IMR-90 (cell line): Measurements from ENCODE around the gene ACTN2. TPM values are rescaled to one million over a fixed set of nuclear protein-coding genes. Genes with fewer than 3 reads are reported as not detected.

ENCODE experiments used
- ATAC-seq: fragments of 200-7000 bp; cut with Tn5 transposase; 2 replicates; pipeline ENCODE4 v1.9.1; 2020; ENCODE audit warnings: low read depth, mild to moderate bottlenecking, moderate library complexity
- BruUV-seq: library from RNA; stranded (reverse); fragments of 400-500 nt; replicated peaks from 2 replicates; lab custom pipeline; 2021; lab: Mats Ljungman, UMichigan
- CTCF ChIA-PET: fragments of 300-600 bp; formaldehyde crosslinking; extraction: SDS; loops from one replicate; lab custom pipeline; 2021; ENCODE audit warnings: antibody characterized with exemption; lab: Yijun Ruan, JAX
- POLR2A ChIA-PET: fragments of 300-600 bp; sonication (Branson Sonifier 250); formaldehyde crosslinking; loops from one replicate; lab custom pipeline; 2022; ENCODE audit warnings: antibody characterized with exemption; ENCODE audit not compliant: unreplicated experiment; lab: Charles Lee
- DNase-seq: peaks from one replicate; pipeline ENCODE4 v3.0.0; 2013
- H2AFZ ChIP-seq: replicated peaks from 2 replicates; pipeline ENCODE3; 2013; ENCODE audit warnings: low read length, mild to moderate bottlenecking; ENCODE audit not compliant: poor library complexity
- H2AK5ac ChIP-seq: 2 replicates; pipeline ENCODE4 v1.6.1; 2013; ENCODE audit warnings: low read depth, low read length, inconsistent platforms
- H2AK9ac ChIP-seq: replicated peaks from 2 replicates; pipeline ENCODE3; 2013; ENCODE audit warnings: mild to moderate bottlenecking, low read depth, low read length, moderate library complexity; ENCODE audit not compliant: poor library complexity
- H2BK120ac ChIP-seq: 2 replicates; pipeline ENCODE4 v1.6.1; 2013; ENCODE audit warnings: low read depth, low read length, inconsistent platforms
- H2BK15ac ChIP-seq: 3 replicates; pipeline ENCODE4 v1.6.1; 2013; ENCODE audit warnings: low read depth, low read length, inconsistent platforms
- H2BK20ac ChIP-seq: 2 replicates; pipeline ENCODE4 v1.6.1; 2013; ENCODE audit warnings: low read depth, mild to moderate bottlenecking, inconsistent platforms, low read length, moderate library complexity
- H2BK5ac ChIP-seq: 2 replicates; pipeline ENCODE4 v1.6.1; 2013; ENCODE audit warnings: mild to moderate bottlenecking, low read depth, low read length, inconsistent platforms; ENCODE audit not compliant: poor library complexity, severe bottlenecking
- H3K14ac ChIP-seq: replicated peaks from 2 replicates; pipeline ENCODE4 v1.6.1; 2013; ENCODE audit warnings: low read depth, low read length, inconsistent platforms
- H3K18ac ChIP-seq: 2 replicates; pipeline ENCODE4 v1.6.1; 2013; ENCODE audit warnings: low read depth, low read length, control low read depth
- H3K23ac ChIP-seq: 2 replicates; pipeline ENCODE4 v1.6.1; 2013; ENCODE audit warnings: low read depth, low read length, inconsistent platforms
- H3K27ac ChIP-seq: 2 replicates; pipeline ENCODE4 v1.5.1; 2013; ENCODE audit warnings: mild to moderate bottlenecking, control low read depth, low read length; ENCODE audit not compliant: insufficient read depth
- H3K27me3 ChIP-seq: 2 replicates; pipeline ENCODE4 v1.6.1; 2013; ENCODE audit warnings: low read length; ENCODE audit not compliant: control insufficient read depth, insufficient read depth
- H3K36me3 ChIP-seq: 2 replicates; pipeline ENCODE4 v1.6.1; 2013; ENCODE audit warnings: low read length, mixed read lengths; ENCODE audit not compliant: control insufficient read depth, insufficient read depth
- H3K4ac ChIP-seq: 2 replicates; pipeline ENCODE4 v1.6.1; 2013; ENCODE audit warnings: low read depth, low read length, inconsistent platforms
- H3K4me1 ChIP-seq: 2 replicates; pipeline ENCODE4 v1.6.1; 2013; ENCODE audit warnings: low read length, mixed read lengths; ENCODE audit not compliant: control insufficient read depth, insufficient read depth
- H3K4me2 ChIP-seq: 2 replicates; pipeline ENCODE4 v1.6.1; 2013; ENCODE audit warnings: low read depth, mild to moderate bottlenecking, control low read depth, low read length, moderate library complexity
- H3K4me3 ChIP-seq: 2 replicates; pipeline ENCODE4 v1.5.1; 2013; ENCODE audit warnings: low read depth, mild to moderate bottlenecking, control low read depth, low read length, moderate library complexity; ENCODE audit not compliant: insufficient read depth
- H3K56ac ChIP-seq: 2 replicates; pipeline ENCODE4 v1.6.1; 2013; ENCODE audit warnings: low read length, inconsistent platforms; ENCODE audit not compliant: insufficient read depth; ENCODE audit errors: extremely low read depth
- H3K79me1 ChIP-seq, 2 experiments: 2 replicates each; pipeline ENCODE4 v1.6.1; 2013; ENCODE audit warnings: low read length in 2 of 2, inconsistent platforms in 1 of 2, low read depth in 1 of 2
- H3K9ac ChIP-seq: 2 replicates; pipeline ENCODE4 v1.6.1; 2013; ENCODE audit warnings: low read depth, low read length, control low read depth
- H3K9me1 ChIP-seq: 2 replicates; pipeline ENCODE4 v1.6.1; 2013; ENCODE audit warnings: low read length, inconsistent platforms; ENCODE audit not compliant: insufficient read depth
- H3K9me3 ChIP-seq: 2 replicates; pipeline ENCODE4 v1.6.1; 2013; ENCODE audit warnings: low read length; ENCODE audit not compliant: control insufficient read depth, insufficient read depth
- H4K20me1 ChIP-seq: 2 replicates; pipeline ENCODE4 v1.6.1; 2013; ENCODE audit warnings: low read length, inconsistent platforms; ENCODE audit not compliant: insufficient read depth
- H4K5ac ChIP-seq: 2 replicates; pipeline ENCODE4 v1.6.1; 2013; ENCODE audit warnings: mild to moderate bottlenecking, low read depth, low read length, control low read depth
- H4K8ac ChIP-seq, 2 experiments: 2 replicates each; pipeline ENCODE4 v1.6.1; 2013; ENCODE audit warnings: low read depth in 2 of 2, low read length in 2 of 2, control low read depth in 1 of 2, inconsistent platforms in 1 of 2
- H4K91ac ChIP-seq: 2 replicates; pipeline ENCODE4 v1.6.1; 2013; ENCODE audit warnings: low read depth, low read length, inconsistent platforms; ENCODE audit not compliant: insufficient read depth
- NFE2L2 ChIP-seq: fragments of 150-350 bp; IDR thresholded peaks from 2 replicates; pipeline ENCODE4 v1.6.1; 2016; ENCODE audit warnings: low read depth, mild to moderate bottlenecking, low read length
- WGBS, 2 experiments: methylation state at CpG; one replicate each; pipeline versions ENCODE4 v1.1.5 to v1.1.7; 2013; ENCODE audit warnings: missing lambda C conversion rate in 2 of 2; ENCODE audit not compliant: insufficient read length in 1 of 2; ENCODE audit errors: extremely low coverage in 2 of 2; 5-methylcytosine and 5-hydroxymethylcytosine counted together
- dilution Hi-C: fragments of 300-500 bp; cut with HindIII; formaldehyde crosslinking; loops from one replicate; pipeline ENCODE4 v1.14.3; 2018; ENCODE audit warnings: low sequenced_read_pairs; ENCODE audit not compliant: unreplicated experiment
- in situ Hi-C: fragments of 300-500 bp; cut with MboI; formaldehyde crosslinking; loops from 3 replicates; pipeline ENCODE4 v1.14.3; 2019; ENCODE audit warnings: low sequenced_read_pairs, inconsistent platforms, mixed read lengths
- intact Hi-C: fragments of 100-400 bp; cut with micrococcal nuclease; formaldehyde crosslinking; loops from 2 replicates; pipeline ENCODE4 v1.10.0; 2022
- polyA plus RNA-seq, 3 experiments: library from polyadenylated mRNA; depleted of rRNA; stranded (reverse); fragments of >200 nt; gene quantifications; 2 replicates each; pipeline ENCODE4 v1.2.3, GENCODE V29; 2012; ENCODE audit warnings: low replicate concordance in 1 of 3
- total RNA-seq: library from RNA; depleted of rRNA; stranded (reverse); fragments of >200 nt; gene quantifications from 2 replicates; pipeline ENCODE4 v1.2.3, GENCODE V29; 2012

Gene ACTN2
- total and polyA plus RNA-seq, 2 of the 4 experiments (the other 2 are of a cell fraction) = under 0.01 TPM; not detected in 1

GRCh38 chr1:236767276-236767675 lies 81.0 kb downstream of the ACTN2 start:
- CTCF ChIA-PET = interaction anchor here (1.8 kb wide), 1 partner anchor 8 kb away, joined by 13 read pairs; no protein-coding TSS in a partner anchor

More at GRCh38 chr1:236767276-236767675, 81.0 kb downstream of the ACTN2 start:
- Histone ChIP-seq H3K36me3 (no peaks in the 10 kb centered on the region), H3K9me3 (no peaks in the 10 kb centered on the region), H2BK5ac (no peak overlapping the region), H4K91ac (no peak overlapping the region), H3K9me1 (no peaks in the 10 kb centered on the region), H3K27ac (no peak overlapping the region), H2AFZ (no peak overlapping the region), H3K23ac (no peak overlapping the region), H2BK15ac (no peak overlapping the region), H4K8ac (no peak overlapping the region), H3K9ac (no peak overlapping the region), H2BK120ac (no peak overlapping the region), H3K18ac (no peak overlapping the region), H3K79me1 (no peaks in the 10 kb centered on the region), H3K4me2 (no peak overlapping the region), H4K5ac (no peak overlapping the region), H3K4me1 (no peaks in the 10 kb centered on the region), H3K56ac (no peak overlapping the region), H2AK9ac (no peak overlapping the region), H2BK20ac (no peak overlapping the region), H2AK5ac (no peak overlapping the region), H3K27me3 (peaks cover 2% of the 10 kb centered on the region; the same call in 1 of the 2 replicates), H4K20me1 (no peaks in the 10 kb centered on the region), H3K14ac (no peak overlapping the region), H3K4me3 (no peak overlapping the region), H3K4ac (no peak overlapping the region)
- in situ Hi-C loops = loop anchor here (25.0 kb wide), 1 partner anchor 620 kb away; no protein-coding TSS in a partner anchor
- dilution Hi-C loops = no loop called here
- ATAC-seq (no peak), DNase-seq (no peak)
- TF ChIP-seq NFE2L2 = no peak
- no CpG with 5 or more reads among the region's 6 CpGs for WGBS, 2 experiments
- POLR2A ChIA-PET = no interaction called here
- intact Hi-C loops = no loop called here
- no TSS peak for BruUV-seq
